ENCODE data around the gene SLC23A3.

Gene SLC23A3

GRCh38 chr2:219125225-219125885, 44.5 kb downstream of the SLC23A3 start:
- H3K9me3 Mint-ChIP-seq: no peaks in the 10 kb centered on the region
- H3K27ac Mint-ChIP-seq: no peak overlapping the region
- H3K27me3 Mint-ChIP-seq (ENCODE audit: low read depth): no peaks in the 10 kb centered on the region
- no peak for TF ChIP-seq CTCF (IDR thresholded peaks at IDR 0.05; ENCODE audit: unreplicated experiment in 3 of 3)
- H3K4me3 Mint-ChIP-seq: no peak overlapping the region
- H3K4me1 Mint-ChIP-seq: peaks cover 9% of the 10 kb centered on the region
- no peaks in the 10 kb centered on the region for H3K36me3 Mint-ChIP-seq (ENCODE audit: low read depth)

- peak overlapping the region in 1 of 3 experiments; percentile 21 for H3K27ac Mint-ChIP-seq
- H3K36me3 Mint-ChIP-seq (ENCODE audit: low read depth): no peaks in the 10 kb centered on the region
- peaks cover 9% of the 10 kb centered on the region for H3K4me1 Mint-ChIP-seq
- H3K4me3 Mint-ChIP-seq: no peak overlapping the region
- no peak for TF ChIP-seq CTCF (IDR thresholded peaks at IDR 0.05; ENCODE audit: unreplicated experiment in 3 of 3)
- H3K9me3 Mint-ChIP-seq: no peaks in the 10 kb centered on the region
- H3K27me3 Mint-ChIP-seq (ENCODE audit: low read depth): no peaks in the 10 kb centered on the region
These were observed 45.3 kb downstream of the SLC23A3 start for GRCh38 chr2:219124381-219125110.

GRCh38 chr2:219123356-219124135, 46.3 kb downstream of the SLC23A3 start:
- H3K4me1 Mint-ChIP-seq: peaks cover 9% of the 10 kb centered on the region
- no peaks in the 10 kb centered on the region for H3K36me3 Mint-ChIP-seq (ENCODE audit: low read depth)
- peak overlapping the region in 1 of 3 experiments; percentile 26 for H3K27ac Mint-ChIP-seq
- no peak for TF ChIP-seq CTCF (IDR thresholded peaks at IDR 0.05; ENCODE audit: unreplicated experiment in 3 of 3)
- H3K4me3 Mint-ChIP-seq: no peak overlapping the region
- H3K27me3 Mint-ChIP-seq (ENCODE audit: low read depth): no peaks in the 10 kb centered on the region
- no peaks in the 10 kb centered on the region for H3K9me3 Mint-ChIP-seq

DNA sequence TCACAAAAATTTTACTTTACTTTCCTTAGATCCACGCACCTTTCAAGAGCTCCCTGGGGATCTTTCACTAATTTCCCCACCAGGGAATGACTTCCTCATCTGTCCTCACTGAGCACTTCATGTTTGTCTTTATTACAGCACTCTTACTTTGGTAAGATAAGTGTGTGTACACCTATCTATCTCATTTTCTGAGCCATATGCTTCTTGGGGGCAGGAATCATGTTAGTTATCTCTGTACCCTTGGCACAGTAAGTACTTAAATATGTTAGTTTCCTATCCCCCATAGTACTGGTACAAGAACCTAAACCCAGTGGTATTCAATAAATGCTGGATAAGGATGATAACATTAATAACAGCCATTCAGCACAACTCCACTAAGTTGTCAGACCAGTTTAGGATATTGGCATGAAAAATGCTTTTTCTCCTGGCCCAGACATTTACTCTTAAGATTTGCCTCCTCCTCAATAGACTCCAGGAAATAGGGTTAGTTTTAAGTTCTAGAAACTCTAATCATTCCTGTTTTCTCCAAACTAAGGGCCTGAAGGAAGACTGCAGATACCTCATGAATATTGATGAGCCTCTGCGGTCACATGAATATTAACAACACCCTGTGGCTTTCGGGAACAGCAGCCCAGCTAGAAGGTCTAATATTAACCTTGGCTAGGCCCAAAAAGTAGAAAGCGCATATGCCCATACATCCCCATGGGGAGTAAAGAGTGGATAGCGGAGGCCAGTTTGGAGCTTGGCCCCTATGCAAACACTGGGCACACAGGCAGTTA, 47.4 kb downstream of the SLC23A3 start:
- no peak for TF ChIP-seq CTCF (IDR thresholded peaks at IDR 0.05; ENCODE audit: unreplicated experiment in 3 of 3)
- H3K36me3 Mint-ChIP-seq (ENCODE audit: low read depth): no peaks in the 10 kb centered on the region
- H3K4me3 Mint-ChIP-seq: no peak overlapping the region
- H3K27me3 Mint-ChIP-seq (ENCODE audit: low read depth): no peaks in the 10 kb centered on the region
- H3K9me3 Mint-ChIP-seq: no peaks in the 10 kb centered on the region
- H3K4me1 Mint-ChIP-seq: peaks cover 9% of the 10 kb centered on the region
- peak overlapping the region in 1 of 3 experiments; percentile 26 for H3K27ac Mint-ChIP-seq

- peaks cover 9% of the 10 kb centered on the region for H3K4me1 Mint-ChIP-seq
- no peak overlapping the region for H3K27ac Mint-ChIP-seq
- no peak overlapping the region for H3K4me3 Mint-ChIP-seq
These were observed 49.7 kb downstream of the SLC23A3 start for GRCh38 chr2:219120082-219120481.

More at GRCh38 chr2:219120082-219120481, 49.7 kb downstream of the SLC23A3 start:
- Mint-ChIP-seq H3K9me3 (no peaks in the 10 kb centered on the region), H3K27me3 (ENCODE audit: low read depth) (peaks cover 6% of the 10 kb centered on the region), H3K36me3 (ENCODE audit: low read depth) (no peaks in the 10 kb centered on the region)
- TF ChIP-seq CTCF (IDR thresholded peaks at IDR 0.05; ENCODE audit: unreplicated experiment in 3 of 3): no peak
